OCI-LY3 (cell line): ENCODE data around the gene MPC1.

ENCODE experiments used
- H2AFZ ChIP-seq: fragments of 200-600, 300-600 bp; shearing (Covaris generic); 2 replicates; pipeline ENCODE4 v1.6.0; 2014; ENCODE audit warnings: antibody characterized with exemption, low read depth, low read length
- H3K27ac ChIP-seq: fragments of 200-600, 300-600 bp; sonication (generic); 2 replicates; pipeline ENCODE4 v1.5.1; 2014; ENCODE audit warnings: mild to moderate bottlenecking, low read length, moderate library complexity, mixed read lengths
- H3K27me3 ChIP-seq: fragments of 200-600, 300-600 bp; sonication (generic); 2 replicates; pipeline ENCODE4 v1.6.1; 2014; ENCODE audit warnings: low read depth, low read length, mixed read lengths
- H3K36me3 ChIP-seq: fragments of 200-600, 300-600 bp; sonication (generic); replicated peaks from 2 replicates; pipeline ENCODE3; 2014; ENCODE audit warnings: low read depth, low read length, mixed read lengths
- H3K4me1 ChIP-seq: fragments of 300-600, 200-600 bp; sonication (generic); 2 replicates; pipeline ENCODE4 v1.6.1; 2014; ENCODE audit warnings: low read length, mixed read lengths
- H3K4me2 ChIP-seq: fragments of 200-600, 300-600 bp; sonication (generic); 2 replicates; pipeline ENCODE4 v1.6.1; 2014; ENCODE audit warnings: low read length, mixed read lengths
- H3K4me3 ChIP-seq: fragments of 300-600, 200-600 bp; sonication (generic); 2 replicates; pipeline ENCODE4 v1.5.1; 2014; ENCODE audit warnings: antibody characterized with exemption, mild to moderate bottlenecking, low read length, moderate library complexity
- H3K79me2 ChIP-seq: fragments of 300-600, 200-600 bp; shearing (Covaris generic); 2 replicates; pipeline ENCODE4 v1.6.1; 2014; ENCODE audit warnings: mild to moderate bottlenecking, low read length, mixed read lengths
- H3K9ac ChIP-seq: fragments of 300-600, 200-600 bp; shearing (Covaris generic); 2 replicates; pipeline ENCODE4 v1.6.0; 2014; ENCODE audit warnings: mild to moderate bottlenecking, low read length, moderate library complexity
- H3K9me3 ChIP-seq: fragments of 200-600, 300-600 bp; shearing (Covaris generic); 2 replicates; pipeline ENCODE4 v1.6.1; 2014; ENCODE audit warnings: low read length, mixed read lengths; ENCODE audit not compliant: insufficient read depth
- H4K20me1 ChIP-seq: fragments of 200-600, 300-600 bp; sonication (generic); 2 replicates; pipeline ENCODE4 v1.6.1; 2016; ENCODE audit warnings: low read length, mixed read lengths; ENCODE audit not compliant: insufficient read depth
- CTCF ChIP-seq: fragments of 200-600, 300-600 bp; sonication (generic); IDR thresholded peaks from 2 replicates; pipeline ENCODE4 v1.5.1; 2014; ENCODE audit warnings: antibody characterized with exemption, low read length, low read depth
- EZH2phosphoT487 ChIP-seq: fragments of 200-600 bp; shearing (Covaris generic); IDR thresholded peaks from 2 replicates; pipeline ENCODE4 v1.6.1; 2018; ENCODE audit warnings: antibody characterized with exemption, mixed run types, low read depth

The MPC1 gene

GRCh38 chr6:166317261-166318212 is 65.2 kb downstream of the MPC1 start:
- no peak overlapping the region for H3K9ac ChIP-seq
- TF ChIP-seq EZH2phosphoT487 (no peak), CTCF (no peak)
- H3K4me3 ChIP-seq, result no peak overlapping the region
- no peaks in the 10 kb centered on the region for H3K27me3 ChIP-seq
- H3K27ac ChIP-seq, result no peak overlapping the region
- H2AFZ ChIP-seq, result no peak overlapping the region
- no peaks in the 10 kb centered on the region for H4K20me1 ChIP-seq
- no peaks in the 10 kb centered on the region for H3K9me3 ChIP-seq
- no peaks in the 10 kb centered on the region for H3K4me1 ChIP-seq
- H3K4me2 ChIP-seq, result no peak overlapping the region
- H3K79me2 ChIP-seq, result no peaks in the 10 kb centered on the region
- no peaks in the 10 kb centered on the region for H3K36me3 ChIP-seq

- H3K27me3 ChIP-seq, result no peaks in the 10 kb centered on the region
- no peaks in the 10 kb centered on the region for H3K36me3 ChIP-seq
- no peak overlapping the region for H3K4me2 ChIP-seq
- H3K9me3 ChIP-seq, result no peaks in the 10 kb centered on the region
- no peaks in the 10 kb centered on the region for H4K20me1 ChIP-seq
- no peak overlapping the region for H3K9ac ChIP-seq
- H3K79me2 ChIP-seq, result no peaks in the 10 kb centered on the region
- TF ChIP-seq EZH2phosphoT487 (no peak), CTCF (no peak)
- H3K27ac ChIP-seq, result no peak overlapping the region
- no peak overlapping the region for H2AFZ ChIP-seq
- no peaks in the 10 kb centered on the region for H3K4me1 ChIP-seq
- H3K4me3 ChIP-seq, result no peak overlapping the region
These were observed 67.3 kb downstream of the MPC1 start for GRCh38 chr6:166315436-166315835.
